ENCODE measurements around the gene SLC16A13. TPM values are rescaled to one million over a fixed set of nuclear protein-coding genes. Genes with fewer than 3 reads are reported as not detected.
A peak's percentile ranks its signal among the peaks of the same experiment; 100 is the strongest.
"Not testable (repeated sequence)": the region's sequence is repeated elsewhere in the genome, so short reads cannot be mapped to it uniquely, and the experiment has no call there.

Gene SLC16A13
- 10 to 100 TPM in 1 of 2 donors, 1 to 10 TPM in 1; 9.5 to 21.5 TPM for total RNA-seq
- polyA plus RNA-seq (ENCODE audit: insufficient read length in 6 of 6): 1 to 10 TPM; 3.7 to 5.8 (median 4.6) TPM
- long read RNA-seq, donor 1, partial matches to known transcripts: 0 of 4 reads
- long read RNA-seq, donor 1, other reads (novel, unspliced or antisense): 0 of 4 reads
- long read RNA-seq, donor 2, partial matches to known transcripts: 0 of 1 reads
- long read RNA-seq, donor 2, other reads (novel, unspliced or antisense): 0 of 1 reads
- long read RNA-seq, donor 3: 0 reads
- long read RNA-seq, donor 4, transcript SLC16A13-202 (1 exons, 968 nt): major isoform, 5 of 6 reads
- long read RNA-seq, donor 4, partial matches to known transcripts: 0 of 6 reads
- long read RNA-seq, donor 4, other reads (novel, unspliced or antisense): 1 of 6 reads
- long read RNA-seq, donor 5, partial matches to known transcripts: 0 of 3 reads
- long read RNA-seq, donor 5, other reads (novel, unspliced or antisense): 0 of 3 reads
- long read RNA-seq, donor 6: 0 reads
- long read RNA-seq, donor 7: 0 reads
- long read RNA-seq, donor 8, partial matches to known transcripts: 0 of 1 reads
- long read RNA-seq, donor 8, other reads (novel, unspliced or antisense): 0 of 1 reads
- long read RNA-seq, donor 9: 0 reads
- long read RNA-seq, donor 10, transcript SLC16A13-202 (1 exons, 968 nt): major isoform, 5 of 6 reads
- long read RNA-seq, donor 10, partial matches to known transcripts: 0 of 6 reads
- long read RNA-seq, donor 10, other reads (novel, unspliced or antisense): 0 of 6 reads
- long read RNA-seq, donor 11: 0 reads
- long read RNA-seq, donor 12, partial matches to known transcripts: 0 of 2 reads
- long read RNA-seq, donor 12, other reads (novel, unspliced or antisense): 0 of 2 reads

DNA sequence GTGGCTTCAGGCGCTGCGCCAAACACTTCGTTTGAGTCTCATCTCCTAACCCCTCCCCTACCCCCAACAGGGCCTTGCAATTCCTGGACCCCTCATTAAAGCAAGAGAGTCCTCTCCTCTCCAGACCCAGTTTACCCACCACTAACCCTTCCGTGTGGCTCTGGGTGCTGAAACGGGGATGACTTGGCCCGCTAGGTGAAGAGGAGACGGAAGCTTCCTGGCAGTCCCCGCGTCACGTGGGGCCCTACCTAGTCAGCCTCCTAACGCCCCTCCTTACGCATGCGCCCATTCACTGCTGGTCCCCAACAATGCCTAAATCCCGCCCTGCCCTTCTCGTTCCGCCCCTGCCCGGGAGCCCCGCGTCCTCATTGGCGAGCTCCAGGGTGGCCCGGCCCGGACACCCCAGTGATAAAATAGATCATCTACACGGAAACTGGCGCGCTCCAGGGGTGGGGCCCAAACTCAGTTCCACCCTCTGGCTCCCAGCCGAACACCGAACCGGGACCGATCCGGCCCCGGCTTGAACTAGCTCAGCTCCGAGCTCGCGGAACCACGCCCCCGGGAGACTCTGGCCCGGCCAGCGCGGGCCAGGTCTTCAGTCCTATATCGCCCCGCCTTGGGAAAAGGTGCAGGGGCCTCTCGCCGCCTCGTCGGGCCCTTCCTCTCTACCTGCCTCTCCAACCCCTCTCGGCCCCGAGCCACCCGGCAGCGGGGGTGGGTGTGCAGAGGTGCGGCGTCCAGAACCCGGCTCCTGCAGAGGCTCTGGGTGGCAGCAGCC lies at the start of gene SLC16A13:
TSS of gene SLC16A13 (plus strand) at position 425 of the 778 bp plus-strand sequence. CDS start 368 bp downstream, outside the sequence.
- peak; percentile 95 for ATAC-seq
- H3K36me3 ChIP-seq: no peaks in the 10 kb centered on the region
- intact Hi-C loops (cut with DNase I): no loop called here
- no peaks in the 10 kb centered on the region for H3K27me3 ChIP-seq
- H3K4me1 ChIP-seq: peaks cover 5 to 49% of the 10 kb centered on the region in 2 donors
- DNase-seq: peak; percentile 90 to 99 (median 98)
- no peaks in the 10 kb centered on the region for H3K9me3 ChIP-seq
- H3K4me3 ChIP-seq: peak within 1 kb of the TSS; percentile 58 to 75
- TF ChIP-seq CTCF (IDR thresholded peaks at IDR 0.05): no peak
- H3K27ac ChIP-seq: peak within 1 kb of the TSS; percentile 85 to 86

- DNase-seq: no peak
- ATAC-seq: no peak
- Histone ChIP-seq H3K27me3 (no peaks in the 10 kb centered on the region), H3K9me3 (no peaks in the 10 kb centered on the region), H3K36me3 (no peaks in the 10 kb centered on the region), H3K4me1 (no peaks in the 10 kb centered on the region), H3K4me3 (no peak overlapping the region), H3K27ac (no peak overlapping the region)
- no peak for TF ChIP-seq CTCF (IDR thresholded peaks at IDR 0.05)
- intact Hi-C loops (cut with DNase I): no loop called here
Observed at GRCh38 chr17:6986676-6987075, 49.1 kb upstream of the SLC16A13 start.

DNA sequence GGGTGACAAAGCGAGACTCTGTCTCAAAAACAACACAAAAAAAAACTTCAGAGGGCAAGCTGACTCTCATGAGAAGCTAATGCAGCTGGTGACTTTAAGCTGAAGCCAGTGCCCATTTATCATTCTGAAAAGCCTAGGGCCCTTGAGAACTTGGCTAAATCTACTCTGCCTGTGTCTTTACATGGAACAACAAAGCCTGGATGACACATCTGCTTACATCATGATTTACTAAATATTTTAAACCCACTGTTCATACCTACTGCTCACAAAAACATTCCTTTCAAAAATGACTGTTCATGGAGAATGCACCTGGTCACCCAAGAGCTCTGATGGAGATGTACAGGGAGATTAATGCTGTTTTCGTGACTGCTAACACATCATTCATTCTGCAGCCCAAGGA lies 46.0 kb upstream of the SLC16A13 start:
- no peak for TF ChIP-seq CTCF (IDR thresholded peaks at IDR 0.05)
- no peaks in the 10 kb centered on the region for H3K27me3 ChIP-seq
- H3K4me1 ChIP-seq: no peaks in the 10 kb centered on the region
- no peak overlapping the region for H3K4me3 ChIP-seq
- no peak overlapping the region for H3K27ac ChIP-seq
- no peak for ATAC-seq
- intact Hi-C loops (cut with DNase I): no loop called here
- H3K9me3 ChIP-seq: no peaks in the 10 kb centered on the region
- no peak for DNase-seq
- no peaks in the 10 kb centered on the region for H3K36me3 ChIP-seq

DNA sequence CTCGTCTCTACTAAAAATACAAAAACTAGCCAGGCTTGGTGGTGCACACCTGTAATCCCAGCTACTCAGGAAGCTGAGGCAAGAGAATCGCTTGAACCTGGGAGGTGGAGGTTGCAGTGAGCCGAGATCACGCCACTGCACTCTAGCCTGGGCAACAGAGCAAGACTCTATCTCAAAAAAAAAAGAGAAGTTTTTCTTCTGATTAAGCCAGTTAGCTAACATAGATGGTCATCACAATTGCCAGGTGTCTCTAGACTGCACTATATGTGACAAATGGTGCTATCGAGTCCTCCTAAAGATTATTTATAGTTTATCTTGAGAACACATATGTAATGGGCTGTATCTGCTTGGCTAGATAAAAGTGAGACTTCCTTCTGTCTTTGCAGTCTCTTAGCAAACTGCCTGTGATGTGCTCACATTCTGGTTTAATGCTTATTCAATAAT lies 42.2 kb upstream of the SLC16A13 start:
- Histone ChIP-seq H3K36me3 (peaks cover 0 to 26% of the 10 kb centered on the region in 2 donors), H3K4me1 (peaks cover 0 to 14% of the 10 kb centered on the region in 2 donors)
- intact Hi-C loops (cut with DNase I); ATAC-seq; H3K27ac ChIP-seq; H3K9me3 ChIP-seq; DNase-seq; H3K27me3 ChIP-seq; H3K4me3 ChIP-seq: not testable (repeated sequence)

GRCh38 chr17:6994118-6994598 lies 41.7 kb upstream of the SLC16A13 start:
- no peak for TF ChIP-seq CTCF (IDR thresholded peaks at IDR 0.05)
- Histone ChIP-seq H3K27me3 (no peaks in the 10 kb centered on the region), H3K4me1 (peaks cover 0 to 14% of the 10 kb centered on the region in 2 donors), H3K9me3 (no peaks in the 10 kb centered on the region), H3K4me3 (no peak overlapping the region), H3K36me3 (peaks cover 0 to 31% of the 10 kb centered on the region in 2 donors), H3K27ac (no peak overlapping the region)
- no peak for DNase-seq
- intact Hi-C loops (cut with DNase I): no loop called here
- ATAC-seq: no peak

All from left lung (tissue), 14 donors.